WI38 (cell line): ENCODE data around the gene LDB1.

Source experiments
- H3K4me3 ChIP-seq: 2 replicates; pipeline ENCODE4 v1.5.1; 2011; ENCODE audit warnings: low read depth, mild to moderate bottlenecking, control low read depth, low read length
- CTCF ChIP-seq: IDR thresholded peaks from 2 replicates; pipeline ENCODE4 v1.5.1; 2012; ENCODE audit warnings: low read depth, mild to moderate bottlenecking, control low read depth, low read length

Gene LDB1

GRCh38 chr10:102109166-102110116 lies 10.7 kb downstream of the LDB1 start:
- no peak overlapping the region for H3K4me3 ChIP-seq
- TF ChIP-seq CTCF: no peak

- no peak overlapping the region for H3K4me3 ChIP-seq
- TF ChIP-seq CTCF: no peak
These were observed 13.2 kb downstream of the LDB1 start for GRCh38 chr10:102106998-102107397.

- no peak for TF ChIP-seq CTCF
- no peak overlapping the region for H3K4me3 ChIP-seq
These were observed 17.7 kb downstream of the LDB1 start for GRCh38 chr10:102102421-102102820.

- no peak for TF ChIP-seq CTCF
- no peak overlapping the region for H3K4me3 ChIP-seq
These were observed 19.0 kb downstream of the LDB1 start for GRCh38 chr10:102101152-102101551.

- TF ChIP-seq CTCF: no peak
These were observed 23.7 kb downstream of the LDB1 start for GRCh38 chr10:102096449-102096848.

GRCh38 chr10:102090772-102091171 lies 29.4 kb downstream of the LDB1 start:
- no peak overlapping the region for H3K4me3 ChIP-seq
- TF ChIP-seq CTCF: no peak

More at GRCh38 chr10:102096449-102096848, 23.7 kb downstream of the LDB1 start:
- no peak overlapping the region for H3K4me3 ChIP-seq

GRCh38 chr10:102086196-102086595 lies 34.0 kb downstream of the LDB1 start:
- no peak for TF ChIP-seq CTCF
- H3K4me3 ChIP-seq: no peak overlapping the region
